ENCODE measurements around the gene GAREM2.

DNA sequence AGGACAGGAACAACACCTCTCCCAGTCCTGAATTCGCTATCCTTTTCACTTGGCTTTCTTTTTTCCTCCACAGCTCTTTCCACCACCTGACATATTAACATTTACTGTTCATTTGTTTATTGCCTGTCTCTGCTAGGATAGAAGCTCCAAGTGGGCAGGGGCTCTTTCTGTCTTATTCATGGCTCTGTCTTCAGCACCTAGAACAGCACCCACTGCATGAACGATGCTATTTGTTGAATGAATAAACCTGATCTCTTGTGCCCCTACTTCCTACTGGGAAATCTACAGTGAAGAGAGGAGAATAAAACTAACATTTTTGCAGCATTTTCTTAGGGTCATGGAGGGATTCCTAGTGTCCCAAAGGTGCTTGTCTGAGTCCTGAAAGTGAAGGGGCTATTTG is 24.4 kb upstream of the GAREM2 start:
- no peak for TF ChIP-seq ARNT (IDR thresholded peaks at IDR 0.05)
- TF ChIP-seq SUZ12 (IDR thresholded peaks at IDR 0.05): no peak
- no peak for TF ChIP-seq ELF4 (IDR thresholded peaks at IDR 0.05)
- no peak for TF ChIP-seq FOXA1 (IDR thresholded peaks at IDR 0.05)
- TF ChIP-seq FOXK2 (IDR thresholded peaks at IDR 0.05): no peak
- TF ChIP-seq, protein P1, sequence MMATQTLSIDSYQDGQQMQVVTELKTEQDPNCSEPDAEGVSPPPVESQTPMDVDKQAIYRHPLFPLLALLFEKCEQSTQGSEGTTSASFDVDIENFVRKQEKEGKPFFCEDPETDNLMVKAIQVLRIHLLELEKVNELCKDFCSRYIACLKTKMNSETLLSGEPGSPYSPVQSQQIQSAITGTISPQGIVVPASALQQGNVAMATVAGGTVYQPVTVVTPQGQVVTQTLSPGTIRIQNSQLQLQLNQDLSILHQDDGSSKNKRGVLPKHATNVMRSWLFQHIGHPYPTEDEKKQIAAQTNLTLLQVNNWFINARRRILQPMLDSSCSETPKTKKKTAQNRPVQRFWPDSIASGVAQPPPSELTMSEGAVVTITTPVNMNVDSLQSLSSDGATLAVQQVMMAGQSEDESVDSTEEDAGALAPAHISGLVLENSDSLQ (IDR thresholded peaks at IDR 0.05): no peak
